Suprapubic skin (tissue), 4 donors: ENCODE measurements around the gene CD14. TPM values are rescaled to one million over a fixed set of nuclear protein-coding genes. Genes with fewer than 3 reads are reported as not detected.
"Not testable (repeated sequence)": the region's sequence is repeated elsewhere in the genome, so short reads cannot be mapped to it uniquely, and the experiment has no call there.

Experiments used
- DNase-seq, 2 donors: peaks; one replicate each; pipeline ENCODE4 v3.0.0-alpha.2; 2019; ENCODE audit warnings: low spot score in 2 of 2
- H3K27ac ChIP-seq: fragments of 200-600 bp; sonication (generic); one replicate; pipeline ENCODE4 v1.5.1; 2019
- H3K27me3 ChIP-seq: fragments of 200-600 bp; sonication (generic); one replicate; pipeline ENCODE4 v1.5.1; 2019
- H3K36me3 ChIP-seq: fragments of 200-600 bp; sonication (generic); one replicate; pipeline ENCODE4 v1.5.1; 2019
- H3K4me1 ChIP-seq: fragments of 200-600 bp; sonication (generic); one replicate; pipeline ENCODE4 v1.5.1; 2019
- H3K4me3 ChIP-seq: fragments of 200-600 bp; sonication (generic); one replicate; pipeline ENCODE4 v1.5.1; 2019; ENCODE audit warnings: mild to moderate bottlenecking
- H3K9me3 ChIP-seq: fragments of 200-600 bp; sonication (generic); one replicate; pipeline ENCODE4 v1.5.1; 2019
- CTCF ChIP-seq, 2 donors: fragments of 200-600 bp in 1 of 2; fragments of 450-650 bp in 1 of 2; sonication (generic) in 1 of 2; IDR thresholded peaks; one replicate each; pipeline ENCODE4 v1.5.1; 2016 to 2019; ENCODE audit warnings: antibody characterized with exemption in 2 of 2, mild to moderate bottlenecking in 1 of 2, moderate library complexity in 1 of 2
- EP300 ChIP-seq: sonication (generic); formaldehyde crosslinking; IDR thresholded peaks from one replicate; pipeline ENCODE4 v1.6.1; 2017; ENCODE audit warnings: antibody characterized with exemption
- POLR2A ChIP-seq, 2 donors: fragments of 450-650 bp; IDR thresholded peaks; one replicate each; pipeline ENCODE4 v1.6.1; 2017; ENCODE audit warnings: antibody characterized with exemption in 2 of 2, mild to moderate bottlenecking in 2 of 2, moderate library complexity in 2 of 2
- POLR2AphosphoS5 ChIP-seq, 3 donors: sonication (generic); formaldehyde crosslinking; IDR thresholded peaks; one replicate each; pipeline ENCODE4 v1.6.1; 2017; ENCODE audit warnings: antibody characterized with exemption in 3 of 3
- WGBS: methylation state at CpG from one replicate; pipeline ENCODE4 v1.1.5; 2018; 5-methylcytosine and 5-hydroxymethylcytosine counted together
- total RNA-seq, 4 donors: library from RNA; depleted of rRNA; stranded (reverse); fragments of >200 nt; gene quantifications; one replicate each; pipeline ENCODE4 v1.1.0, GENCODE V29; 2016

CD14 gene
- total RNA-seq, 4 donors from 2014 or later = 6.7 to 12.6 (median 9.9) TPM

GRCh38 chr5:140602147-140602546 is 30.8 kb downstream of the CD14 start:
- no peaks in the 10 kb centered on the region for H3K27me3 ChIP-seq
- no peak for DNase-seq
- H3K4me3 ChIP-seq = no peak overlapping the region
- no peaks in the 10 kb centered on the region for H3K36me3 ChIP-seq
- no peaks in the 10 kb centered on the region for H3K4me1 ChIP-seq
- TF ChIP-seq POLR2A (IDR thresholded peaks at IDR 0.05) = no peak
- H3K27ac ChIP-seq = no peak overlapping the region
- no peaks in the 10 kb centered on the region for H3K9me3 ChIP-seq
- 78% methylated on average over 4 of the region's 4 CpGs for whole genome bisulfite sequencing

DNA sequence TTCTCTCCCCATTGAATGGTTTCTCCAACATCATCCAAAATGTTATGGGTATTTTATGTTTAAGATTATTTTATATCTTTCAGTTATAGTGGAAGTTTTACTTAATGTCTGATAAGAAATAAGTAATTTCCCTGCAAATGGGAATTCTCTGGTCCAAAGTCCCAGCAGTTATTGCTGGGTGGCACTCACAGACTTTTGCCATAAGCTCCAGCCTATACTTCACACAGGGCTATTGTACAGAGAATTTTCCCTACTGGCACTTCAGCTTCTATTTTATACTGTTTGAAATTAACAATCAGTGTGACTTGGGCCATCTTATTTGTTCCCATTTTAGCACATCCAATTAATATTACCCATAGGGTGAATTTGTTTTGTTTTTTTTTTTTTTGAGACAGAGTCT is 32.9 kb downstream of the CD14 start:
- H3K9me3 ChIP-seq = no peaks in the 10 kb centered on the region
- H3K27ac ChIP-seq = no peak overlapping the region
- no peak for TF ChIP-seq EP300
- no peak for TF ChIP-seq CTCF (IDR thresholded peaks at IDR 0.05)
- no peaks in the 10 kb centered on the region for H3K27me3 ChIP-seq
- no peak overlapping the region for H3K4me3 ChIP-seq
- H3K36me3 ChIP-seq = no peaks in the 10 kb centered on the region
- peaks cover 10% of the 10 kb centered on the region for H3K4me1 ChIP-seq
- DNase-seq = no peak

- Histone ChIP-seq H3K27me3 (no peaks in the 10 kb centered on the region), H3K4me3 (no peak overlapping the region), H3K27ac (no peak overlapping the region), H3K4me1 (peaks cover 10% of the 10 kb centered on the region), H3K9me3 (no peaks in the 10 kb centered on the region), H3K36me3 (no peaks in the 10 kb centered on the region)
- TF ChIP-seq EP300 (no peak), CTCF (IDR thresholded peaks at IDR 0.05) (no peak), POLR2AphosphoS5 (IDR thresholded peaks at IDR 0.05) (no peak), POLR2A (IDR thresholded peaks at IDR 0.05) (no peak)
- no peak for DNase-seq
- WGBS = 75% methylated on average over 2 of the region's 2 CpGs
Observed at GRCh38 chr5:140598836-140599235, 34.1 kb downstream of the CD14 start.

- no peak for TF ChIP-seq EP300
- TF ChIP-seq POLR2AphosphoS5 (IDR thresholded peaks at IDR 0.05) = no peak
- TF ChIP-seq POLR2A (IDR thresholded peaks at IDR 0.05) = no peak
- no peak for TF ChIP-seq CTCF (IDR thresholded peaks at IDR 0.05)
- peak overlapping the region; percentile 35 for H3K27ac ChIP-seq
- WGBS = 75% methylated on average over 1 of the region's 1 CpG
- DNase-seq = no peak
- no peak overlapping the region for H3K4me3 ChIP-seq
- no peaks in the 10 kb centered on the region for H3K9me3 ChIP-seq
- H3K36me3 ChIP-seq = no peaks in the 10 kb centered on the region
- H3K4me1 ChIP-seq = peaks cover 10% of the 10 kb centered on the region
- no peaks in the 10 kb centered on the region for H3K27me3 ChIP-seq
Observed at GRCh38 chr5:140596321-140596741, 36.6 kb downstream of the CD14 start.

DNA sequence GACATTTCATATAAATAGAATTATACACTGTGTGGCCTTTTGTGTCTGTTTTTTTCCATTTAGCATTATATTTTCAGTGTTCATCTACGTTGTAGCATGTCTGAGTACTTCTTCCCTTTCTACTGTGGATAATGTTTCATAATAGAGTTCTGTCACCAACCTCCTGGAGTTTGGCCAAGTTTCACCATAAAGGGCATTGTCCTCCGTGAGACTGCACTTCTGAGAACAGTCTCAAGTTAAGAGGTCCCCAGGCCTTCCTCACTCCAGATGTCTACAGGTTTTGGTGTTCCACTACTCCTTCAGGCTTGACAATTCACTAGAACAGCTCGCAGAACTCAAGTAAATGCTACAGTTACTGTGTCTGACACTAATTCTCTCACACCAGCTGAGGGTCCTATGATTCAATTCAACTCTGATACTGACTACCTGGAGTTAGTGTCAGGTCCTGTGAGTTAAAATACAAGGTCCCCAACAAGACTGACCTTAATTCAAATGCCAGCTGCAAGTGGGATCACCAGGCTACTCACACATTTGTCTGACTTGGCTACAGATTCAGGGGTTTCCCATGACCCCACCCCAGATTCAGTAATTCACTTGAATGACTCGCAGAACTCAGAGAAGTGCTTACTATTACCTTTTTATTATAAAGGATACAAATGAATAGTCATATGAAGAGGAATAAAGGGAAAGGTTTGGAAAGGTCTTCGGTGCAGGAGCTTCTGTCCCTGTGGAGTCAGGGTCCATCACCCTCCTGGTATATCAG is 37.3 kb downstream of the CD14 start:
- TF ChIP-seq CTCF (IDR thresholded peaks at IDR 0.05) (no peak), POLR2AphosphoS5 (IDR thresholded peaks at IDR 0.05) (no peak), POLR2A (IDR thresholded peaks at IDR 0.05) (no peak), EP300 (no peak)

GRCh38 chr5:140594169-140594568 is 38.8 kb downstream of the CD14 start:
- DNase-seq = peak in 1 of 2 donors; percentile 72
- Histone ChIP-seq H3K4me1 (peaks cover 18% of the 10 kb centered on the region), H3K4me3 (no peak overlapping the region), H3K27me3 (no peaks in the 10 kb centered on the region), H3K9me3 (no peaks in the 10 kb centered on the region), H3K36me3 (no peaks in the 10 kb centered on the region), H3K27ac (no peak overlapping the region)
- WGBS = 80% methylated on average over 2 of the region's 6 CpGs
- TF ChIP-seq POLR2A (IDR thresholded peaks at IDR 0.05) (no peak), EP300 (no peak), CTCF (IDR thresholded peaks at IDR 0.05) (no peak), POLR2AphosphoS5 (IDR thresholded peaks at IDR 0.05) (no peak)

More for the DNA sequence above, 37.3 kb downstream of the CD14 start:
- no peak for DNase-seq
- WGBS = 64% methylated on average over 5 of the region's 5 CpGs
- no peaks in the 10 kb centered on the region for H3K36me3 ChIP-seq
- peaks cover 10% of the 10 kb centered on the region for H3K4me1 ChIP-seq
- H3K27ac ChIP-seq = peak overlapping the region; percentile 35
- H3K27me3 ChIP-seq = no peaks in the 10 kb centered on the region
- H3K4me3 ChIP-seq = no peak overlapping the region
- no peaks in the 10 kb centered on the region for H3K9me3 ChIP-seq

- Histone ChIP-seq H3K4me3 (peak overlapping the region; percentile 22), H3K4me1 (peaks cover 26% of the 10 kb centered on the region)
- H3K9me3 ChIP-seq, DNase-seq, H3K36me3 ChIP-seq, H3K27ac ChIP-seq, H3K27me3 ChIP-seq: not testable (repeated sequence)
- 21% methylated on average over 5 of the region's 14 CpGs for WGBS
Observed at GRCh38 chr5:140593070-140593469, 39.9 kb downstream of the CD14 start.
